K562 (cell line): ENCODE results near the gene RNF181. TPM values are rescaled to one million over a fixed set of nuclear protein-coding genes. Genes with fewer than 3 reads are reported as not detected.

Experiments used
- BRD9 ChIP-seq: fragments of 450-650 bp; IDR thresholded peaks from 2 replicates; pipeline ENCODE4 v1.6.1; 2018; ENCODE audit warnings: low read depth; ENCODE audit not compliant: partially characterized antibody
- COPS2 ChIP-seq: fragments of 450-650 bp; conservative IDR thresholded peaks from 2 replicates; pipeline ENCODE4 v1.6.1; 2016; ENCODE audit warnings: mild to moderate bottlenecking, moderate library complexity
- ERF ChIP-seq: fragments of 450-650 bp; formaldehyde crosslinking; IDR thresholded peaks from 2 replicates; pipeline ENCODE4 v1.4.0; 2020; ENCODE audit warnings: mild to moderate bottlenecking, mixed read lengths
- EZH2 ChIP-seq: IDR thresholded peaks from 2 replicates; pipeline ENCODE4 v1.6.1; 2012; ENCODE audit warnings: low read depth, mild to moderate bottlenecking, inconsistent platforms, low read length, borderline replicate concordance
- FOSL1 ChIP-seq: fragments of 200-800 bp; sonication (Bioruptor generic); conservative IDR thresholded peaks from 2 replicates; pipeline ENCODE4 v1.6.1; 2016; ENCODE audit warnings: missing genetic modification characterization, missing compliant biosample characterization
- HDAC6 ChIP-seq: IDR thresholded peaks from 2 replicates; pipeline ENCODE4 v1.6.1; 2012; ENCODE audit warnings: low read depth, mild to moderate bottlenecking, control low read depth, inconsistent platforms, low read length, moderate library complexity
- LCOR ChIP-seq: sonication (generic); formaldehyde crosslinking; IDR thresholded peaks from 2 replicates; pipeline ENCODE4 v1.8.0; 2022; ENCODE audit warnings: mild to moderate bottlenecking, missing genetic modification reagents
- LEF1 ChIP-seq: fragments of 450-650 bp; IDR thresholded peaks from 2 replicates; pipeline ENCODE4 v1.6.1; 2016; ENCODE audit warnings: mild to moderate bottlenecking
- NUFIP1 ChIP-seq: fragments of 450-650 bp; IDR thresholded peaks from 2 replicates; pipeline ENCODE4 v1.6.1; 2018; ENCODE audit not compliant: partially characterized antibody
- SMARCB1 ChIP-seq: IDR thresholded peaks from 2 replicates; pipeline ENCODE4 v1.6.1; 2011; ENCODE audit warnings: improper control_type of control experiment, low read depth; ENCODE audit not compliant: insufficient read length
- TCF3 ChIP-seq: sonication (generic); formaldehyde crosslinking; IDR thresholded peaks from 2 replicates; pipeline ENCODE4 v1.4.0; 2020; ENCODE audit warnings: mild to moderate bottlenecking, missing genetic modification reagents
- TFAM ChIP-seq: fragments of 250-450 bp; sonication (Bioruptor Pico); conservative IDR thresholded peaks from 2 replicates; pipeline ENCODE4 v1.5.0; 2021; ENCODE audit warnings: mild to moderate bottlenecking, moderate library complexity
- ZNF174 ChIP-seq: fragments of 250-450 bp; sonication (Bioruptor Pico); IDR thresholded peaks from 2 replicates; pipeline ENCODE4 v1.4.0; 2020; ENCODE audit warnings: mild to moderate bottlenecking
- ZNF24 ChIP-seq: fragments of 450-650 bp; IDR thresholded peaks from 2 replicates; pipeline ENCODE4 v1.6.1; 2016
- ZNF696 ChIP-seq: fragments of 250-450 bp; sonication (Bioruptor Pico); conservative IDR thresholded peaks from 2 replicates; pipeline ENCODE4 v1.4.0; 2020; ENCODE audit warnings: mild to moderate bottlenecking, moderate library complexity
- polyA plus RNA-seq, 8 experiments: library from polyadenylated mRNA; depleted of rRNA in 4 of 8; stranded (reverse) in 5 of 8; unstranded in 3 of 8; fragments of >200 nt; fragmentation: Nextera tagmentation in 2 of 8; fragmentation: Illumina TruSeq in 1 of 8; extraction: Ambion mirVana in 2 of 8; extraction: Trizol in 1 of 8; gene quantifications; 2 replicates each; pipeline versions ENCODE4 v1.2.1 to v1.2.3, GENCODE V29; 2011 to 2014; ENCODE audit warnings: inconsistent platforms in 1 of 8, missing spikeins in 1 of 8
- total RNA-seq, 7 experiments: library from RNA; depleted of rRNA in 6 of 7; stranded (reverse); fragments of >200 nt in 6 of 7; fragmentation: Illumina TruSeq in 2 of 7; extraction: Trizol in 2 of 7; gene quantifications; 2 replicates each; pipeline versions ENCODE4 v1.2.1 to v1.2.3, GENCODE V29; 2011 to 2021; ENCODE audit warnings: low replicate concordance in 1 of 7
- TF ChIP-seq, protein P1 (sequence below): sonication (generic); formaldehyde crosslinking; IDR thresholded peaks from 2 replicates; pipeline ENCODE4 v1.9.0; 2022; ENCODE audit warnings: mild to moderate bottlenecking, missing genetic modification reagents
- TF ChIP-seq, protein P2 (sequence below): fragments of 450-650 bp; IDR thresholded peaks from 2 replicates; pipeline ENCODE4 v1.6.1; 2016; ENCODE audit warnings: mild to moderate bottlenecking
- TF ChIP-seq, protein P3 (sequence below): fragments of 450-650 bp; formaldehyde crosslinking; IDR thresholded peaks from 2 replicates; pipeline ENCODE4 v1.4.0; 2022; ENCODE audit warnings: missing genetic modification characterization
- TF ChIP-seq, protein P4 (sequence below): fragments of 450-650 bp; IDR thresholded peaks from 2 replicates; pipeline ENCODE4 v1.6.1; 2017; ENCODE audit warnings: antibody characterized with exemption, mild to moderate bottlenecking

The RNF181 gene
- total and polyA plus RNA-seq, 9 of the 15 experiments (the other 6 are each of a cell fraction or from before 2014, with no cell fraction given), result 139 to 492 (median 253) TPM

DNA sequence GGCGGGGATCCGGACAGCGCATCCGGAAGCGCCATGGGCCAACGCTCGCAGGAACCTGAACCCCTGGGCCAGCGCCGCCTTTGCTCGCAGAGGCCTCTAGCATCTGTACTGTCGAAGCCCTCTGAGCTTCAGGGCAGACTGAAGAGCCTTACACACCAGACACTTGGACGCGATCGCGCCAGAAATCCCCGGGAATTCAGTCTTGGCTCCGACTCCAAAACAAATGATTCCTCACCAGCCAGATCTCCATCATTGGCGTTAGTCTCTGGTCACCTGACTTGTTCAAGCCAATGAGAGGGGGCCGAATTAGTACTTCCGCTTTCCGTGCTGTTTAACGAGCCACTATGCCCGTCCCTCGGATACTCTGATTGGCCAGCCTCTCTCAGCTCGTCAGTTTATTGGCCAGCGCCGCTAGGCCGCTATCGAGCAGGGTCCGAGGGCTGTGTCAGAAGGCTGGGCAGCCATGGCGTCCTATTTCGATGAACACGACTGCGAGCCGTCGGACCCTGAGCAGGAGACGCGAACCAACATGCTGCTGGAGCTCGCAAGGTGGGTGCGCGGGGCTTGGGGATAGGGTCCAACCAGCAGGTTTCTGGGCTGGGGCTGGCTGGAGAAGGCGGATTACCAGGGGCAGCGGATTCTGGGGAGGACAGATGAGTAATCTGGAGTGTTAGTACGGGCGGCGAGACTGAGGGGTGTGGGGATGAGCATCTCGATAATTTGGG is at the start of gene RNF181 (continued):
- no peak for TF ChIP-seq NUFIP1
- TF ChIP-seq ZNF174, result no peak
- TF ChIP-seq LEF1, result no peak
- TF ChIP-seq ZNF24, result 0 out of 2 replicates have a peak, but pooled peaks have one; percentile 26
- no peak for TF ChIP-seq COPS2
- TF ChIP-seq SMARCB1, result no peak
- TF ChIP-seq, protein P1, sequence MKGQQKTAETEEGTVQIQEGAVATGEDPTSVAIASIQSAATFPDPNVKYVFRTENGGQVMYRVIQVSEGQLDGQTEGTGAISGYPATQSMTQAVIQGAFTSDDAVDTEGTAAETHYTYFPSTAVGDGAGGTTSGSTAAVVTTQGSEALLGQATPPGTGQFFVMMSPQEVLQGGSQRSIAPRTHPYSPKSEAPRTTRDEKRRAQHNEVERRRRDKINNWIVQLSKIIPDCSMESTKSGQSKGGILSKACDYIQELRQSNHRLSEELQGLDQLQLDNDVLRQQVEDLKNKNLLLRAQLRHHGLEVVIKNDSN (CRISPR knock-in tag), result peak; percentile 91
- TF ChIP-seq, protein P2, sequence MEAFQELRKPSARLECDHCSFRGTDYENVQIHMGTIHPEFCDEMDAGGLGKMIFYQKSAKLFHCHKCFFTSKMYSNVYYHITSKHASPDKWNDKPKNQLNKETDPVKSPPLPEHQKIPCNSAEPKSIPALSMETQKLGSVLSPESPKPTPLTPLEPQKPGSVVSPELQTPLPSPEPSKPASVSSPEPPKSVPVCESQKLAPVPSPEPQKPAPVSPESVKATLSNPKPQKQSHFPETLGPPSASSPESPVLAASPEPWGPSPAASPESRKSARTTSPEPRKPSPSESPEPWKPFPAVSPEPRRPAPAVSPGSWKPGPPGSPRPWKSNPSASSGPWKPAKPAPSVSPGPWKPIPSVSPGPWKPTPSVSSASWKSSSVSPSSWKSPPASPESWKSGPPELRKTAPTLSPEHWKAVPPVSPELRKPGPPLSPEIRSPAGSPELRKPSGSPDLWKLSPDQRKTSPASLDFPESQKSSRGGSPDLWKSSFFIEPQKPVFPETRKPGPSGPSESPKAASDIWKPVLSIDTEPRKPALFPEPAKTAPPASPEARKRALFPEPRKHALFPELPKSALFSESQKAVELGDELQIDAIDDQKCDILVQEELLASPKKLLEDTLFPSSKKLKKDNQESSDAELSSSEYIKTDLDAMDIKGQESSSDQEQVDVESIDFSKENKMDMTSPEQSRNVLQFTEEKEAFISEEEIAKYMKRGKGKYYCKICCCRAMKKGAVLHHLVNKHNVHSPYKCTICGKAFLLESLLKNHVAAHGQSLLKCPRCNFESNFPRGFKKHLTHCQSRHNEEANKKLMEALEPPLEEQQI, result no peak
- 0 out of 2 replicates have a peak, but pooled peaks have one; percentile 65 for TF ChIP-seq ERF (CRISPR knock-in tag)
- TF ChIP-seq FOSL1 (tag), result peak; percentile 45; the same call in 1 of the 2 replicates
- TF ChIP-seq ZNF696 (CRISPR knock-in tag), result no peak
- TF ChIP-seq LCOR (CRISPR knock-in tag), result peak; percentile 63
- peak; percentile 41 for TF ChIP-seq BRD9
- no peak for TF ChIP-seq EZH2
- no peak for TF ChIP-seq HDAC6
- no peak for TF ChIP-seq TFAM
- TF ChIP-seq, protein P3, sequence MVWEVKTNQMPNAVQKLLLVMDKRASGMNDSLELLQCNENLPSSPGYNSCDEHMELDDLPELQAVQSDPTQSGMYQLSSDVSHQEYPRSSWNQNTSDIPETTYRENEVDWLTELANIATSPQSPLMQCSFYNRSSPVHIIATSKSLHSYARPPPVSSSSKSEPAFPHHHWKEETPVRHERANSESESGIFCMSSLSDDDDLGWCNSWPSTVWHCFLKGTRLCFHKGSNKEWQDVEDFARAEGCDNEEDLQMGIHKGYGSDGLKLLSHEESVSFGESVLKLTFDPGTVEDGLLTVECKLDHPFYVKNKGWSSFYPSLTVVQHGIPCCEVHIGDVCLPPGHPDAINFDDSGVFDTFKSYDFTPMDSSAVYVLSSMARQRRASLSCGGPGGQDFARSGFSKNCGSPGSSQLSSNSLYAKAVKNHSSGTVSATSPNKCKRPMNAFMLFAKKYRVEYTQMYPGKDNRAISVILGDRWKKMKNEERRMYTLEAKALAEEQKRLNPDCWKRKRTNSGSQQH (CRISPR knock-in tag), result peak; percentile 71; the same call in 1 of the 2 replicates
- TF ChIP-seq, protein P4, sequence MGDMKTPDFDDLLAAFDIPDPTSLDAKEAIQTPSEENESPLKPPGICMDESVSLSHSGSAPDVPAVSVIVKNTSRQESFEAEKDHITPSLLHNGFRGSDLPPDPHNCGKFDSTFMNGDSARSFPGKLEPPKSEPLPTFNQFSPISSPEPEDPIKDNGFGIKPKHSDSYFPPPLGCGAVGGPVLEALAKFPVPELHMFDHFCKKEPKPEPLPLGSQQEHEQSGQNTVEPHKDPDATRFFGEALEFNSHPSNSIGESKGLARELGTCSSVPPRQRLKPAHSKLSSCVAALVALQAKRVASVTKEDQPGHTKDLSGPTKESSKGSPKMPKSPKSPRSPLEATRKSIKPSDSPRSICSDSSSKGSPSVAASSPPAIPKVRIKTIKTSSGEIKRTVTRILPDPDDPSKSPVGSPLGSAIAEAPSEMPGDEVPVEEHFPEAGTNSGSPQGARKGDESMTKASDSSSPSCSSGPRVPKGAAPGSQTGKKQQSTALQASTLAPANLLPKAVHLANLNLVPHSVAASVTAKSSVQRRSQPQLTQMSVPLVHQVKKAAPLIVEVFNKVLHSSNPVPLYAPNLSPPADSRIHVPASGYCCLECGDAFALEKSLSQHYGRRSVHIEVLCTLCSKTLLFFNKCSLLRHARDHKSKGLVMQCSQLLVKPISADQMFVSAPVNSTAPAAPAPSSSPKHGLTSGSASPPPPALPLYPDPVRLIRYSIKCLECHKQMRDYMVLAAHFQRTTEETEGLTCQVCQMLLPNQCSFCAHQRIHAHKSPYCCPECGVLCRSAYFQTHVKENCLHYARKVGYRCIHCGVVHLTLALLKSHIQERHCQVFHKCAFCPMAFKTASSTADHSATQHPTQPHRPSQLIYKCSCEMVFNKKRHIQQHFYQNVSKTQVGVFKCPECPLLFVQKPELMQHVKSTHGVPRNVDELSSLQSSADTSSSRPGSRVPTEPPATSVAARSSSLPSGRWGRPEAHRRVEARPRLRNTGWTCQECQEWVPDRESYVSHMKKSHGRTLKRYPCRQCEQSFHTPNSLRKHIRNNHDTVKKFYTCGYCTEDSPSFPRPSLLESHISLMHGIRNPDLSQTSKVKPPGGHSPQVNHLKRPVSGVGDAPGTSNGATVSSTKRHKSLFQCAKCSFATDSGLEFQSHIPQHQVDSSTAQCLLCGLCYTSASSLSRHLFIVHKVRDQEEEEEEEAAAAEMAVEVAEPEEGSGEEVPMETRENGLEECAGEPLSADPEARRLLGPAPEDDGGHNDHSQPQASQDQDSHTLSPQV, result peak; percentile 26; the same call in 1 of the 2 replicates
- peak; percentile 14; the same call in 1 of the 2 replicates for TF ChIP-seq TCF3
